ENCODE results near the gene TMEM182.

TMEM182 gene

GRCh38 chr2:102837626-102838198 lies 75.9 kb downstream of the TMEM182 start:
- H3K4me1 ChIP-seq (ENCODE audit: control insufficient read depth, insufficient read depth, low read length): peaks cover 4% of the 10 kb centered on the region
- no peaks in the 10 kb centered on the region for H3K27me3 ChIP-seq (ENCODE audit: control insufficient read depth, insufficient read depth, low read length)
- no peaks in the 10 kb centered on the region for H3K9me3 ChIP-seq (ENCODE audit: control insufficient read depth, insufficient read depth, low read length)
- no peak overlapping the region for H3K9ac ChIP-seq (ENCODE audit: low read depth, low read length)
- no peak overlapping the region for H3K27ac ChIP-seq (ENCODE audit: low read depth, low read length)
- no peak overlapping the region for H3K4me3 ChIP-seq (ENCODE audit: low read depth, low read length)
- no peaks in the 10 kb centered on the region for H3K36me3 ChIP-seq (ENCODE audit: control insufficient read depth, insufficient read depth, low read length)

GRCh38 chr2:102839668-102840388 lies 78.0 kb downstream of the TMEM182 start:
- no peaks in the 10 kb centered on the region for H3K27me3 ChIP-seq (ENCODE audit: control insufficient read depth, insufficient read depth, low read length)

GRCh38 chr2:102841107-102841840 lies 79.4 kb downstream of the TMEM182 start:
- H3K4me1 ChIP-seq (ENCODE audit: control insufficient read depth, insufficient read depth, low read length): peaks cover 4% of the 10 kb centered on the region
- no peak overlapping the region for H3K27ac ChIP-seq (ENCODE audit: low read depth, low read length)
- no peaks in the 10 kb centered on the region for H3K27me3 ChIP-seq (ENCODE audit: control insufficient read depth, insufficient read depth, low read length)
- H3K36me3 ChIP-seq (ENCODE audit: control insufficient read depth, insufficient read depth, low read length): no peaks in the 10 kb centered on the region
- no peak overlapping the region for H3K9ac ChIP-seq (ENCODE audit: low read depth, low read length)
- H3K4me3 ChIP-seq (ENCODE audit: low read depth, low read length): no peak overlapping the region
- H3K9me3 ChIP-seq (ENCODE audit: control insufficient read depth, insufficient read depth, low read length): no peaks in the 10 kb centered on the region

More at GRCh38 chr2:102839668-102840388, 78.0 kb downstream of the TMEM182 start:
- Histone ChIP-seq H3K36me3 (ENCODE audit: control insufficient read depth, insufficient read depth, low read length) (no peaks in the 10 kb centered on the region), H3K4me1 (ENCODE audit: control insufficient read depth, insufficient read depth, low read length) (peaks cover 4% of the 10 kb centered on the region), H3K4me3 (ENCODE audit: low read depth, low read length) (no peak overlapping the region), H3K27ac (ENCODE audit: low read depth, low read length) (no peak overlapping the region), H3K9me3 (ENCODE audit: control insufficient read depth, insufficient read depth, low read length) (no peaks in the 10 kb centered on the region), H3K9ac (ENCODE audit: low read depth, low read length) (no peak overlapping the region)

- H3K9me3 ChIP-seq (ENCODE audit: control insufficient read depth, insufficient read depth, low read length): no peaks in the 10 kb centered on the region
- no peak overlapping the region for H3K9ac ChIP-seq (ENCODE audit: low read depth, low read length)
- no peak overlapping the region for H3K4me3 ChIP-seq (ENCODE audit: low read depth, low read length)
- no peak overlapping the region for H3K27ac ChIP-seq (ENCODE audit: low read depth, low read length)
- H3K36me3 ChIP-seq (ENCODE audit: control insufficient read depth, insufficient read depth, low read length): no peaks in the 10 kb centered on the region
- H3K27me3 ChIP-seq (ENCODE audit: control insufficient read depth, insufficient read depth, low read length): no peaks in the 10 kb centered on the region
- H3K4me1 ChIP-seq (ENCODE audit: control insufficient read depth, insufficient read depth, low read length): peaks cover 8% of the 10 kb centered on the region
Measured at GRCh38 chr2:102843764-102844443, 82.1 kb downstream of the TMEM182 start.

GRCh38 chr2:102844911-102845310 lies 83.1 kb downstream of the TMEM182 start:
- H3K9ac ChIP-seq (ENCODE audit: low read depth, low read length): no peak overlapping the region
- peaks cover 6% of the 10 kb centered on the region; the same call in 1 of the 2 replicates for H3K4me1 ChIP-seq (ENCODE audit: control insufficient read depth, insufficient read depth, low read length)
- no peaks in the 10 kb centered on the region for H3K9me3 ChIP-seq (ENCODE audit: control insufficient read depth, insufficient read depth, low read length)
- no peaks in the 10 kb centered on the region for H3K36me3 ChIP-seq (ENCODE audit: control insufficient read depth, insufficient read depth, low read length)
- no peaks in the 10 kb centered on the region for H3K27me3 ChIP-seq (ENCODE audit: control insufficient read depth, insufficient read depth, low read length)
- H3K27ac ChIP-seq (ENCODE audit: low read depth, low read length): no peak overlapping the region
- no peak overlapping the region for H3K4me3 ChIP-seq (ENCODE audit: low read depth, low read length)

GRCh38 chr2:102848366-102848839 lies 86.6 kb downstream of the TMEM182 start:
- peaks cover 6% of the 10 kb centered on the region; the same call in 1 of the 2 replicates for H3K4me1 ChIP-seq (ENCODE audit: control insufficient read depth, insufficient read depth, low read length)
- no peaks in the 10 kb centered on the region for H3K36me3 ChIP-seq (ENCODE audit: control insufficient read depth, insufficient read depth, low read length)
- H3K27me3 ChIP-seq (ENCODE audit: control insufficient read depth, insufficient read depth, low read length): no peaks in the 10 kb centered on the region
- no peak overlapping the region for H3K9ac ChIP-seq (ENCODE audit: low read depth, low read length)
- H3K27ac ChIP-seq (ENCODE audit: low read depth, low read length): no peak overlapping the region
- no peaks in the 10 kb centered on the region for H3K9me3 ChIP-seq (ENCODE audit: control insufficient read depth, insufficient read depth, low read length)
- H3K4me3 ChIP-seq (ENCODE audit: low read depth, low read length): peak overlapping the region; percentile 56

GRCh38 chr2:102850888-102851287 lies 89.1 kb downstream of the TMEM182 start:
- H3K4me1 ChIP-seq (ENCODE audit: control insufficient read depth, insufficient read depth, low read length): peaks cover 6% of the 10 kb centered on the region; the same call in 1 of the 2 replicates
- no peak overlapping the region for H3K4me3 ChIP-seq (ENCODE audit: low read depth, low read length)
- H3K36me3 ChIP-seq (ENCODE audit: control insufficient read depth, insufficient read depth, low read length): no peaks in the 10 kb centered on the region
- H3K27me3 ChIP-seq (ENCODE audit: control insufficient read depth, insufficient read depth, low read length): no peaks in the 10 kb centered on the region
- H3K9me3 ChIP-seq (ENCODE audit: control insufficient read depth, insufficient read depth, low read length): peaks cover 3% of the 10 kb centered on the region; the same call in 1 of the 2 replicates
- no peak overlapping the region for H3K27ac ChIP-seq (ENCODE audit: low read depth, low read length)
- H3K9ac ChIP-seq (ENCODE audit: low read depth, low read length): no peak overlapping the region

GRCh38 chr2:102852867-102853266 lies 91.0 kb downstream of the TMEM182 start:
- H3K4me3 ChIP-seq (ENCODE audit: low read depth, low read length): no peak overlapping the region
- H3K36me3 ChIP-seq (ENCODE audit: control insufficient read depth, insufficient read depth, low read length): no peaks in the 10 kb centered on the region
- H3K9ac ChIP-seq (ENCODE audit: low read depth, low read length): no peak overlapping the region
- no peaks in the 10 kb centered on the region for H3K27me3 ChIP-seq (ENCODE audit: control insufficient read depth, insufficient read depth, low read length)
- peaks cover 3% of the 10 kb centered on the region; the same call in 1 of the 2 replicates for H3K9me3 ChIP-seq (ENCODE audit: control insufficient read depth, insufficient read depth, low read length)
- no peak overlapping the region for H3K27ac ChIP-seq (ENCODE audit: low read depth, low read length)
- peaks cover 6% of the 10 kb centered on the region; the same call in 1 of the 2 replicates for H3K4me1 ChIP-seq (ENCODE audit: control insufficient read depth, insufficient read depth, low read length)

Data from HUES48 (cell line).